Activated CD8-positive, alpha-beta memory T cell treated with anti-CD3 and anti-CD28 coated beads for 24 hours (primary cell): ENCODE results near the gene HSPA1L.
A peak's percentile ranks its signal among the peaks of the same experiment; 100 is the strongest.
"Not testable (repeated sequence)": the region's sequence is repeated elsewhere in the genome, so short reads cannot be mapped to it uniquely, and the experiment has no call there.

Experiments used
- DNase-seq: peaks from one replicate; pipeline ENCODE4 v3.0.0-alpha.2; 2020

Gene HSPA1L

GRCh38 chr6:31815025-31815838, at the start of gene HSPA1L, which contains the start of gene HSPA1A:
Gene HSPA1L (minus strand): TSS chr6:31815283. CDS start chr6:31811972, 3,311 bp downstream.
Gene HSPA1A (plus strand): TSS chr6:31815543. CDS start chr6:31815757, 214 bp downstream.
- peak; percentile 81 for DNase-seq

DNA sequence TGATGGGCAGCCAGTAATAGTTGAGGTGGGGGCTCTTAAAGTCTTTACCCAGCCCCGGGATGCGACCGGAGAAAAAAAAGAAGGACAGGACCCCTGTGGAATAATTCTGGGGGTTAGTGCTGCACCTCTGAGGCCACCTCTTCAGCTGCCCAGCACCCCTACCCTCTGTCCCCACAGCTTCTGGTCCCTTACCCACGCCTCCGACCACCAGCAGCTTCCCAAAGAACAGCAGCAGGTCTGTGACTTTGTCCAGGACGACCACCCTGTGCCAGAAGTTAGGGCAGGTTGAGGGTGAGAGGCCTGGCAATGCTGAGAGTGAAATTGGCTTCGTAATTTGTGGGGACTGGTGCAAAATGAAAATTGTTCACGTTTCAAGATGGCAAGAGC, 49.7 kb upstream of the HSPA1L start:
- no peak for DNase-seq

GRCh38 chr6:31864123-31864562, 49.1 kb upstream of the HSPA1L start:
- DNase-seq: peak; percentile 70

DNA sequence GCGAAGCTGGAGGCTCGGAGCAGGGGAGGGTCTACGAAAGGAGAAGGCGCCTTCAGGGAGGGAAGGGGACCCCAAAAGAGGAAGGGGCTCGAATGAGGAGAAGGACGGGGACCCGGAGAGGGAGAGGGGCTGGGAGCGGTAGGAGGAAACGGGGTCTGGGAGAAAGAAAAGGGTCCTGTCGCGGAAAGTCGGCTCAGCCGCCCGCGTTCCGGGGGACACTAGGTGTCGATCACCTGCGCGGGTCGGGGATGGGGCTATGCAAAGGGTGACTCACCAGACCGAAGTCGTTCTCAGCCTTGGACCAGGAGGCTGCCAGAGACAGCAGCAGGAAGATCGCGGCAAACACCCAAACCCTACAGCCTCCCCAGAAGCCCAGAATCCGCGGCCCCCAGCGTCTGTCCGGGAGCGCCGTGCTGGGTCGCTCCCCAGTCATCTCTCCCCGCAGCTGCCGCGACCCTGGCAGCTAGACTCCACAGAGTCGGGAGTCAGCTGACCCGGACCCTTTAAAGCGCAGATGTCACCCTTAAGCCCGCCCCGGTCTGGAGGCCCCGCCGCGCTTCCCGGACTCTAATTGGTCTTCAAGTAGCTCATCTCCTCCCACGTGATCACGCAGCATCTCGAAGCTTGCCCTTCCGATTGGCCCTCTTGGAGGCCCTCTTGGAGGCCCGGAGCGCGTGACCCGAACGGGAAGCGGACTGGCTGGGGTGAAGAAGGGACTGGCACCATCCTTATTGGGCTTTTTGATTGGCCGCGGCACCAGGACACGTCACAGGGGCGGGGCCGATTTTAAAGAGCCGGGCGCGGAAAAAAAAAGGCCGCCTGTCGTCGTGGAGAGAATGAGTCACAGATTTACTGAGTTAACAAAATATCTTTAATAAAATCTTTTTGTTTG, 47.5 kb upstream of the HSPA1L start, which contains the start of gene NEU1:
Gene NEU1 (minus strand): TSS at position 478 of the 892 bp plus-strand sequence. CDS start 45 bp downstream, at position 433.
- peak; percentile 97 for DNase-seq

GRCh38 chr6:31861919-31862343, 46.8 kb upstream of the HSPA1L start:
- no peak for DNase-seq

- DNase-seq: no peak
These were observed 46.1 kb upstream of the HSPA1L start for GRCh38 chr6:31861150-31861549.

DNA sequence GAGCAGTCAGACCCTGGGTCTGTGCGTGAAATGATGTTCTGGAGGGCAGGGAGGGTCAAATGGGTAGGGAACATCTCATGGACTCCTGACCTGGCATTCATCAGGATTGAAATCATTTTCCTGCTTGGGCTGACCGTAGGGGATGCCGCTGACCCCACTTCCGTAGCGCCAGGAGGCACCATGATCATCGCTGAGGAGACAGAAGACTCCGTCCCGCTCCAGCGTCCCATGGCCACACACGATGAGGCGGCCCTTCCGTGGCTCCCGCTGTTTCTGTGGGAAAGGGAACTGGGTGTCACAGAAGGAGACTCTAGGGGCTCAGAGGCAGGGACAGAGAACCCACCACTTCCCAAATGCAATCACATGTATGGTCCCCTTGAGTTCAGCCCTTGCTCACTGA, 45.3 kb upstream of the HSPA1L start:
- no peak for DNase-seq

GRCh38 chr6:31859923-31860322, 44.8 kb upstream of the HSPA1L start:
- DNase-seq: no peak

GRCh38 chr6:31858707-31859106, 43.6 kb upstream of the HSPA1L start:
- no peak for DNase-seq

- DNase-seq: not testable (repeated sequence)
These were observed 42.7 kb upstream of the HSPA1L start for GRCh38 chr6:31857774-31858173.

DNA sequence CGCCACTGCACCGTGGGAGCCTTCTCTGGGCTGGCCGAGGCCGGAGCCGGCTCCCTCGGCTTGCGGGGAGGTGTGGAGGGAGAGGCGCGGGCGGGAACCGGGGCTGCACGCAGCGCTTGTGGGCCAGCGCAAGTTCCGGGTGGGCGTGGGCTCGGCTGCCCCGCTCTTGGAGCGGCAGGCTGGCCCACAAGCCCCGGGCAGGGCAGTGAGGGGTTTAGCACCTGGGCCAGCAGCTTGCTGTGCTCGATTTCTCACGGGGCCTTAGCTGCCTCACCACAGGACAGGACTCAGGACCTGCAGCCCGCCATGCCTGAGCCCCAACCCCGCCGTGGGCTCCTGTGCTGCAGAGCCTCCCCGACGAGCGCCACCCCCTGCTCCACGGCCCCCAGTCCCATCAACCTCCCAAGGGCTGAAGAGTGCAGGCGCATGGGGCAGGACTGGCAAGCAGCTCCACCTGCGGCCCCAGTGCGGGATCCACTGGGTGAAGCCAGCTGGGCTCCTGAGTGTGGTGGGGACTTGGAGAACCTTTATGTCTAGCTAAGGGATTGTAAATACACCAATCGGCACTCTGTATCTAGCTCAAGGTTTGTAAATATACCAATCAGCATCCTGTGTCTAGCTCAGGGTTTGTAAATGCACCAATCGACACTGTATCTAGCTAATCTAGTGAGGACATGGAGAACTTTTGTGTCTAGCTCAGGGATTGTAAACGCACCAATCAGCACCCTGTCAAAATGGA, 37.1 kb upstream of the HSPA1L start:
- not testable (repeated sequence) for DNase-seq

DNA sequence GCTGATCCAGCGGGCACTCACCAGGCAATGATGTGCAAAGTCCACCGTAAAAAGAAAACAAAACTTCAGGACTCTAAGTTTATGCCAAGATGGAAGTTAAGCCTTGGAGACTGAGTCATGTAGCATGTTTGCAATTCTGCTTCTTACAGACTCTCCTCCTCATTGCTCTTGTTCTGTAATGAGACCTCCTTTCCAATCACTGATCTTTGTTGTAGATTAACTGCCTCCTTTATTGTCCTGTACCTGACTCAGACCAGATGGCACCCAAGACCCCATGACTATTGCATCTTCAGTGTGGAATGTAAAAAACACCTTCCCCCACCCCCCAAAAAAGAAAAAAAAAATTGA, 36.4 kb upstream of the HSPA1L start:
- no peak for DNase-seq

GRCh38 chr6:31850765-31851484, 35.8 kb upstream of the HSPA1L start:
- DNase-seq: no peak

DNA sequence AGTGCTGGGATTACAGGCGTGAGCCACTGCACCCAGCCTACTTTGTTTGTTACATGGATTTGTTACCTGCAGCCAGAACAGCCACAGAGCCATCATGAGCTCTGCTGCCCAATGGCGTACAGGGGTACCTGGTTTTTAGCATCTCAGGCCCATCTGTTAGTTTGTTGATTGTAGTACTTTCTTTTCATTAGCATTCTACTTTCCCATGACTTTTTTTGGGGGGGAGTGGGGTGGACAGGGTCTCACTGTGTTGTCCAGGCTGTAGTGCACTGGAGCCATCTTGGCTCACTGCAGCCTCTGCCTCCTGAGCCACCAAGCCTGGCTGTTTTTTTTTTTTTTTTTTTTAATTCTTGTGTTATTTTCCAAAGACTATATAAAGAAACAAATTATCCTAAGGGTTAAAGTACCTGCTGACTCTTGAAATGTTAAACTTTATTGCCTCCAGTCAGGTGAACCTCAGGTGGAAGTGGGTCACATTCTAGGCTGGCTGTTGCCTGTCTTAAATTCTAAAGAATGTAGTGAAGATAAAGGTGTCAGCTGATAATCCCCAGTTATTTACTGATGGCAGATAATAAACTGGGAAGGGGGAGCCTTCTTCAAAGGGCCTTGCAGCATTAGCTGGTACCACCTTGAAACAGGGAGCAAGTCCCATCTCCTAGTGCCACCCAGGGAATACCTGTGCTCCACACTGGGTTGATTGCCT, 32.3 kb upstream of the HSPA1L start:
- DNase-seq: no peak

DNA sequence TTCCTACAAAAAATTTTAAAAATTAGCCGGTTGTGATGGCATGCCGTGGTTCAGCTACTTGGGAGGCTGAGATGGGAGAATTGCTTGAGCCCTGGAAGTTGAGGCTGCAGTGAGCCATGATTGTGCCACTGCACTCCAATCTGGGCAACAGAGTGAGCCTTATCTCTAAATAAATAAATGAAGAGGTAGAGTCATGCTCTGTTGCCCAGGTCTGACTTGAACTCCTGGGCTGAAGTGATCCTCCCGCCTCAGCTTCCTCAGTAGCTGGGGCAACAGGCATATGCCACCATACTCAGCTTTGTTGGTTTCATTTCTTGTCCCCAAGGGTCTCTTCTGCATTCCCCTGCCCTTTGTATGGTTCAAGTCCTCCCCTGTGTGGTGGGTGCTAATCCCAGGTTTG, 29.4 kb upstream of the HSPA1L start:
- DNase-seq: no peak

DNA sequence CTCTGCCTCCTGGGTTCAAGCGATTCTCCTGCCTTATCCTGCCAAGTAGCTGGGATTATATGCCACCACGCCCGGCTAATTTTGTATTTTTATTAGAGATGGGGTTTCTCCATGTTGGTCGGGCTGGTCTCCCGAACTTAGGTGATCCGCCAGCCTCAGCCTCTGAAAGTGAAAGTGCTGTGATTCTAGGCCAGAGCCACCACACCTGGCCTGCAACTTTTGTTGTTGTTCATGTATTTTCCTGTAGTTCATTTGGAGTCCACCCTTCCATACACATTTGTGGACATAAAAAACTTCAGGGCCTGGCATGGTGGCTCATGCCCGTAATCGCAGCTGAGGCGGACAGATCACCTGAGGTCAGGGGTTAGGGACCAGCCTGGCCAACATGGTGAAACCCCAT, 27.0 kb upstream of the HSPA1L start:
- DNase-seq: peak; percentile 67

DNA sequence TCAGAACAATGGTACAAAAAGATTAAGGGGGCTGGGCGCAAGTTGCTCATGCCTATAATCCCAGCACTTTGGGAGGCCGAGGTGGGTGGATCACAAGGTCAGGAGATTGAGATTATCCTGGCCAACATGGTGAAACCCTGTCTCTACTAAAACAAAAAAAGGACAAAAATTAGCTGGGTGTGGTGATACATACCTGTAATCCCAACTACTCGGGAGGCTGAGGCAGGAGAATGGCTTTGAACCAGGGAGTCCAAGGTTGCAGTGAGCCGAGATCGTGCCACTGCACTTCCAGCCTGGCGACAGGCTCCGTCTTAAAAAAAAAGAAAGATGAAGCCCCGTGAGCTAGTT, 24.7 kb upstream of the HSPA1L start:
- DNase-seq: not testable (repeated sequence)

DNA sequence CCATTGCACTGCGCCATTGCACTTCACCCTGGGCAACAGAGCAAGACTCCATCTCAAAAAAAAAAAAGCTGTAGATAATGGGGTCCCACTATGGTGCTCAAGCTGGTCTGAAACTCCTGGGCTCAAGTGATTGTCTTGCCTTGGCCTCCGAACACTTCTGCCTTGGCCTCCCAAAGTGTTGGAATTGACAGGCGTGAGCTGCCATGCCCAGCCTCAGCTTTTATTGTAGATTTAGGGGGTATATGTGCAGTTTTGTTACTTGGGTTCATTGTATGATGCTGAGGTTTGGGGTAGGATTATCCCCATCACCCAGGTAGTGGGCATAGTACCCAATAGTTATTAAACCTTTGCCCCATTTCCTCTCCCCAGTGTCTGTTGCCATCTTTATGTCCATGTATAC, 23.9 kb upstream of the HSPA1L start:
- no peak for DNase-seq

- DNase-seq: not testable (repeated sequence)
These were observed 23.1 kb upstream of the HSPA1L start for GRCh38 chr6:31838114-31838553.

- DNase-seq: no peak
These were observed 22.5 kb upstream of the HSPA1L start for GRCh38 chr6:31837369-31838113.
